HG03280 (cell line): Measurements from ENCODE around the gene POLN.
"Not testable (repeated sequence)": the region's sequence is repeated elsewhere in the genome, so short reads cannot be mapped to it uniquely, and the experiment has no call there.

ENCODE experiments used
- ATAC-seq: cut with Tn5 transposase; IDR thresholded peaks from one replicate; pipeline ENCODE4 v1.9.1; 2021; ENCODE audit warnings: mild to moderate bottlenecking, moderate library complexity; ENCODE audit not compliant: unreplicated experiment

Gene POLN

DNA sequence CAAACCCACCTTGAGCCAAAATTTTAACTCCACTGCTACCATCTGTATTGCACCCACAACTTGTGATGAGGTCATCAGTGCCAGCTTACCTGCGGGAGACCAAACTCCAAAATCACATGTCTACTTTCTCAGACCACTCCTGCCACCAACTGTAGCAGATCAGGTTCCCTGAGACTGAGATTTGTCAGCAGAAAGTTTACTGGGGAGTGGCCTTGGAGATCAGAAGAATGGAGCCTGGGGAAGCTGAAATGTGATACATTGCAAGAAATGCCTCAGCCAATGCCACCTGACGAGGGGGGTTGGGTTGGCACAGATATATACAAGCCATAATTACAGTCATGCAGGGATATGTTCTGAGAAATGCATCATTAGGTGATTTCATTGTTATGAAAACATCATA is 19.1 kb downstream of the POLN start:
- no peak for ATAC-seq

DNA sequence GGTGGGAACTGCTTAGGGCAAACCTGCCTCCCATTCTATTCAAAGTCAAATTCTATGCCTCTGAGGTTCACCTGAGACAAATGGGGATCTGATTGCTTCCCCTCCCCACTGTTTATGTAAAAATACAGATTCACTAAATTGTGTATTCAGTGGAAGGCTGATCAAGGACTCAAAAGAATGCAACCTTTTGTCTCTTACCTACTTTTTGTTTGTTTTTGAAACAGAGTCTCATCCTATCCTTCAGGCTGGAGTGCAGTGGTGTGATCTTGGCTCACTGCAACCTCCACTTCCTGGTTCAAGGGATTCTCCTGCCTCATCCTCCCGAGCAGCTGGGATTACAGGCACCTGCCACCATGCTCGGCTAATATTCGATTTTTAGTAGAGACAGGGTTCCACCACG is 20.5 kb downstream of the POLN start:
- ATAC-seq = not testable (repeated sequence)

DNA sequence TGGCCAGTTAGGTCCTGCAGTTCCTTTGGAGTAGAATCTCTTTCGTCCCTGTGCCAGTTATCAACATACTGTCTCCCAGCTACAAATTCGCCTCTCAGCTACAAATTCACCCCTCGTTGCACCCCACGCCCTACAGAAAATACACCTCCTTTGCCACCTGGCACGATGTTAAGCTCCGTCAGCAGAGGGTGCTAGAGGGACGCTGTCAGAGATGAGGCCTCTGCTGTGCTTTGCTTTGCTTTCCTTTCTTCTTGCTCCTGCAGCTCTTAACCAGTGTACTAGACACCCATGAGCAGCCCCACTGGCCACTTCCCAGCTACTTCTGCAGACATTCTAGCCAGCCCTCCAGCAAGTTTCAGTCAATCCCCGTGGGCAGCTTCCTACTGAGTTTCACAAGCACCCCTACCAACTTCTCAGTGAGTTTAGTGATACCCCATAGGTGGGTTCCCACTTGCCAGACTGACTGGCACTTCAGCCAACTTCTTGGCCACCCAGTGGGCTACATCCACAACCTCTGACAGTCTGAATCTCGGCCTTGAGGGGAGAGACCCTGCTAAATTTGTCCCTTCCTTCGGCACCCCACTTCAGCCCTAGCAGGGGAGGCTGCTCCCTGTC is 21.8 kb downstream of the POLN start:
- ATAC-seq = no peak

DNA sequence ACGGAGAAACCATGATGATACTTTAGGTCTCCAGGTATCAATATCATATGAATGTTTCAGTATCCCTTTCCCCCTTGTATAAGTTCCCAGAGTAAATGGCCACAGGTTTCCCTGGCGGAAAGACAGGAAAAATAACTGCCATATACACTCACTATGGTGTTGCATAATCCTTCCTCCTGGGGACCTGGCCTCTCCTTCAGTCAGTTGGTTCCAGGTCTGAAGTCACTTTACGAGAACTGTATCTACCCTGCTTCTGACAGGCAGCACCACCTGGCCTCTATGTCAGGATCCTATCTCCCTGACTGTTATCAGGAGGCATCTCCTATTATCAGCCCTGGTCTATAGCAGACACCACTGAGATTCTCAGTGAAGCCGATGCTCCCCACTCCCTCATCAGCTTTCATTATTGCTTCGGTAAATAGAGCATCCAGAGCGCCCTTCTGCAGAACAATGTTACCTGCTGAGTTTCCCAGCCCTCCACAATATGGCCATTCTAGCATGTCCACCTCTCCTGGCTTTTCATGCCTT is 22.6 kb downstream of the POLN start:
- no peak for ATAC-seq

DNA sequence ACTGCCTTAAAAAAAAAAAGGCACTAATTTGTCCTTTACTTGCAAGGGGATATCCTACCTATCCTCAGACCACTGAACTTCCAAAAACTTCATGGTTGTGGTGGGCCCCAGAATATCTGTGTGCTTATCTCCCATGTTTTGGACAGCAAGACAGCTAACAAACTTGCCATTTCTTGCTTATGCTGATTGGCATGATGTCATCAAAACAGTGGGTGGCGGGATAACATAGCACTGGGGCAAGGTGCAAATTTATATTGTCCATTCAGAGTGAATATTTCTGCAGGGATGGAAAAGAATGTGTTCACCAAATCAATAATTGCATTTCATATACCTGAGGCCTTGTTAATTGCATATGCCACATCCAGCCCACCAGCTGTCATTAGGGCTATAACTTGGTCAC is 23.5 kb downstream of the POLN start:
- no peak for ATAC-seq

DNA sequence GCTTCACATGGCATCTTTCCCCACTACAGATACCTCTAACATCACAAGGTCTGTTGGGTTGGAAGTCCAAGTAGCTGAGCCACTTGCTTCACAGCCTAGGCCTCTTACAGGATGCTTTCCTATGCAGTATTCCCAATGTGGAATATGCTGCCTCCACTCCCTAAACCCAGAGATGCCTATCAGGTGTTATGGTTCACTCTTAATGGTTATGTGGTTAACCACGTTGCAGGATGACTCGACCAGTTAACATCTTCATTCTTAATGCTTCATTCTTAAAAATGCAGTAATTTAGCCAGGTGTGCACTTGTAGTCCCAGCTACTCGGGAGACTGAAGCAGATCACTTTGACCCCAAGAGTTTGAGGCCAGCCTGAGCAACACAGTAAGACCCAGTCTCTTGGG is 24.2 kb downstream of the POLN start:
- no peak for ATAC-seq

DNA sequence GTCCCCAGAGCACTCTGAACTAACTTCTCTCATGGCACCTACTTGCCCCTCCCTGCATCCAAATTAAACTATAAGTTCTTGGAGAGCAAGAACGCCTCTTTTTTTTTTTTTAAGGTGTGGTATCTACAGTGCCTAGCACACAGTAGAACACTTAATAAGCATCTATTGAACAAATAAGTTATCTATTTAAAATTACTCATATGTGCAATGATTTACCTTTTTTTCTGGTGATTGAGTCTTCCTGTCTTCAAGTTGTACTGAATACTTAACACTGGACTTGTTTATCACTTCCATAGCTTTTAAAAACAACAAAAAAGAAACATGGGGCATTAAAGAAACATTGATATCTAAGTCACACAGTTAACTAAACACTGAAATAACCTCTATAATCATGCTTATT is 29.1 kb downstream of the POLN start:
- no peak for ATAC-seq

DNA sequence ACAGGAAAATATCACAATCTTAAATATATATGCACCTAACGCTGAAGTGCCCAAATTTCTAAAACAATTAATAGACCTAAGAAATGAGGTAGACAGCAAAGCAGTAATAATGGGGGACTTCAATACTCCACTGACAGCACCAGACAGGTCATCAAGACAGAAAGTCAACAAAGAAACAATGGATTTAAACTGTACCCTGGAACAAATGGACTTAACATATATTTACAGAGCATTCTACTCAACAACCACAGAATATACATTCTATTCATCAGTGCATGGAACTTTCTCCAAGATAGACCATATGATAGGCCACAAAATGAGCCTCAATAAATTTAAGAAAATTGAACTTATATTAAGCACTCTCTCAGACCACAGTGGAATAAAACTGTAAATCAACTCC is 39.1 kb downstream of the POLN start:
- ATAC-seq = not testable (repeated sequence)

DNA sequence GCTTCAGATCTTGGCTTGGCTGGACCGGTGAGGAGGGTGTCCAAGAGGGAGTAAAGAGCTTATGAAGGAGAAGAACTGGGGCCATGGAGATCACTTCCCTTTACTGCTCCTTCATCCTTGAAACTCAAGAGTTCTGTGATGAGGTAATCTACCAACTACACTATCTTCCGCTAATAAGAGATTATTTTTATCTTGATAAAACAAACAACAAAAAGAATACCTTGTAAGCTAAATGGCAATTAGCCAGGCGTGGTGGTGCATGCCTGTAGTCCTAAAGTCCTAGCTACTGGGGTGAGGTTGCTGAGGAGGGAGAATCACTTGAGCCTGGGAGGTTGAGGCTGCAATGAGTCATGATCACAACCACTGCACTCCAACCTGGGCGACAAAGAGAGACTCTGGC is 47.4 kb downstream of the POLN start:
- no peak for ATAC-seq

DNA sequence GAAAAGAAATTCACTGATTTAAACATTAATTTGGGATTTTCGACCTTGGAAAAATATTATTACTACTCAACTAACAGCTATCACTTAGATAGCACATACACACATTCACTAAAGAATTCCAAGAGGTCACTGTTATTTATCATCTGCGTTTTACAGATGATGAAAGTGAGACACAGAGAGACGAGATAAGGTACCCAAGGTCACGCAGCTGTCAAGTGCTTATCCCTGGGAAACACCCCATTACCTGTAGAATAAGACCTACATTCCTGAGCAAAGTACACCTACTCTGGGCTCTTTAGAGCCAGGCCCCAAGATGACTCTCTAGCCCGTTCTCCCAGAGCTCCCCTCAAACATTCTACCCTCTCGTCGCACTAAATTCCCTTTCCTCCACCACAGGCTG is 48.6 kb downstream of the POLN start:
- ATAC-seq = no peak

DNA sequence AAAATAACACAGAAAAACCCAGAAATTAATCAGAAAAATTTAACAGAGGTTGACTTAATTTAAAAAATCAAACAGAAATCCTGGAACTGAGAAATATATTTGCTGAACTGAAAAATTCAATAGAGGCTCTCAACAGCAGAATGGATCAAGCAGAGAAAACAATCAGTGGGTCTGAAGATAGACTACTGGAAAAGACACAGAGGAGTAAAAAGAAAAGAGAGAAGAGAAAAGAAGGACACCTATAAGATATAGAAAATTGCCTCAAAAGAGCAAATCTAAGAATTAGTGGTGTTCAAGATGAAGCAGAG is 55.1 kb downstream of the POLN start:
- ATAC-seq = no peak

DNA sequence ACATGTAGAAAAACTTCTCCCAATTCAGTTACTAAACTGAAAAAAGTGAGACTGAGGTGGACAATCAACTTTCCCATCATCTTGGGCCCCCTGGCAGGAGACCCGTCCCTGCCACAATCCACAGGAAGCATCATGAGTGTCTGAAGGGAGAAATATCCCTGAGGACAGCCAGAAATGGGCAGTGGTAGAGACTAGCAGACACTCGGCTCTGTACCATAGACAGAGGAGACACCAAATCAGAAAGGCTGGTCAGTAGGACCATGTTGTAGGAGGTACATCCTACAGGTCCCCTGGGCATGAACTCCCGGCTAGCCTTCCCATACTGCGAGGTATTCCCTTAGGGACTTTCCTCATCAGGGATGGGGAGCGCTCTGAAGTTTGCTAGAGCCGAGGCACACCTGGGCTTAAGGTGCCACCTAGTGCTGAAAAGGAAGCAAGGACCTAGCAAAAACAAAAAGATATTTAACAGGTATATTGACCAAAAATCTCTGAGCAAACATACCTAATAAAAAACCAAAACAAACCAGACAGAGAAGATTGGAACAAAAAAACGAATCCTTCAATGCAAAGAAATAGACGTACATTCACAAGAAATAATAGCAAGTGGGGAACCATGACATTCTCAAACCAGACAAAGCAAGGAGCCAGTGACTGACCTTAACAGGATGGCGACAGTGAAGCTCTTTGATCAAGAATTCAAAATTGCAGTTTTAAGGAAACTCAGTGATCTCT is 55.6 kb downstream of the POLN start:
- no peak for ATAC-seq

DNA sequence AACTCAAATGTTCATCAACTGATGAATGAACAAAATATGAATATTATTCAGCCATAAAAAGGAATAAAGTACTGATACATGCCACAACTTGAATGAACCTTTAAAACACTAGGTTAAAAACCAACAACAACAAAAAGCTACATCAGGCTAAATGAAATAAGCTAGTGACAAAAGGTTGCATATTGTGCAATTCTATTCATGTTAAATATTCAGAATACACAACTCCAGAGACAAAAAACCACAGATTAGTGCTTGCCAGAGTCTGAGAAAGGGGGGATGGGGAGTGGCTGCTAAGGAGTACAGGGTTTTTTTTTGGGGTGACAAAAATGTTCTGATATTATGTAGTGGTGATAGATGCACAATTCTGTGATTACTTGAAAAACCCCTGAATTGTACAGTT is 58.5 kb downstream of the POLN start:
- ATAC-seq = no peak

DNA sequence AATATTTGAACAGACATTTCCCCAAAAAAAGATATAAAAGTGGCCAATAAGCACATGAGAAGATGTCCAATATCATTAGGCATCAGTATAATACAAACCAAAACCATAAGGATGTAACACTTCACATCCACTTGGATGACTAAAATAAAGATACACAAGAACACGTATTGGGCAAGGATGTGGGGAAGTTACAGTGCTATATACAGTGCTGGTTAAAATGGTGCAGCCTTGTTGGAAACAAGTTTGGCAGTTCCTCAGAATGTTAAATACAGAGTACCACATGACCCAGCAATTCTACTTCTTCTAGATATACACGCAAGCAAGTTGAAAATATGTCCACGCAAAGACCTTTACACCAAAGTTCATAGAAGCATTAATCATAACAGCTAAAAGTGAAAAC is 58.9 kb downstream of the POLN start:
- ATAC-seq = no peak

DNA sequence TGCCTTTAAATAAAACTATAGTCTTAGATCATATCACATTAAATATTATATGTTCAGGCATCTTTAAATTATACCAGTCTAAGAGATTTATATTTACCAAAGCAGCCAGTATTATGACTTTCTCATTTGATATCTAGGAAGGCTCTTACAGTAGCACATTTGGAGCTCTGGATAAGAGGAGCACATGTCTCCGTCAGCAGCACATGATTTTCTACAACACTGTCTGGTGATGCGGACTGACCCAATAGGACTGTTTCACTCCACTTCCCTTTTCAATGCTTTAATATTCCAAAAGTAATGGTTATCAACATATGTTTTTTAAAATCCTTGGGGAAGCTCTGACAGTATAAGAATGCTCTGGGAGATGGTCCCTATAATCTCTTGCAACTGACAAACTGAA is 61.5 kb downstream of the POLN start:
- ATAC-seq = no peak

DNA sequence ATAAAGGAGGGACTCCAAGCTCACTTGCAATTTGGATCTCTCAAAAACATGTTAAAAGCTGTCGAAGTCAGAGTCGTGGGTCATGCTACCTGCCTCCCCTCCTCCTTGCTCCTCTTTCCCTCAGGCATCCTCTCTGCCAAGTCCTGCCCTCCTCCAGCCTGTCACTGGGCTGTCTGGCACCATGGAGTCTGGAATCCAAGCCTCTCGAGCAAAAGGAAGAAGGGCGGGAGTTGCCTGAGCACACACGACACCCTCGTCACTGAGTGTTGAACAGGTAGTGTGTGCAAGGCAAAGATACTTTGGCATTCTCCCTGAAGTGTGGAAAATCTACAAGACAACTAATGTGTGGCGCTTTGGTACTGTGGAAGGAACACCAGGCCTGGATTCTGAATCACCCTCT is 62.2 kb downstream of the POLN start:
- ATAC-seq = no peak

DNA sequence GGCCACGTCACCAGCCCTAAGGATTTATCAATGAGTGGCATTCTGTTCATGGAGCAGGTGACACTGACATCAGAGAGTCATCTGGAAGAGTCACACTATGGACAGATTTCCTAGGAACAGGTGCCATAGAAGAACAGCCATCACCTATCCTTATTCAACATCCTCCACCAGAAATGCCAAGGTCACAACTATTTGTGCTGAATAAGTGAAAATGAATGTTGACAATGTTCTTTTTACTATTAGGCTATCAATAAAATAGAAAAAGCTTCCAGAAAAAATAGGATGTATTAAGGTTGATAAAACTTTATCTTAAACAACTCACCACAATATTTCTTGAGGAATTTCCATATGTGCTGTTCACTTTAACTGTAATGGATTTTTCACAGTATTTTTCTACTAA is 62.9 kb downstream of the POLN start:
- no peak for ATAC-seq

DNA sequence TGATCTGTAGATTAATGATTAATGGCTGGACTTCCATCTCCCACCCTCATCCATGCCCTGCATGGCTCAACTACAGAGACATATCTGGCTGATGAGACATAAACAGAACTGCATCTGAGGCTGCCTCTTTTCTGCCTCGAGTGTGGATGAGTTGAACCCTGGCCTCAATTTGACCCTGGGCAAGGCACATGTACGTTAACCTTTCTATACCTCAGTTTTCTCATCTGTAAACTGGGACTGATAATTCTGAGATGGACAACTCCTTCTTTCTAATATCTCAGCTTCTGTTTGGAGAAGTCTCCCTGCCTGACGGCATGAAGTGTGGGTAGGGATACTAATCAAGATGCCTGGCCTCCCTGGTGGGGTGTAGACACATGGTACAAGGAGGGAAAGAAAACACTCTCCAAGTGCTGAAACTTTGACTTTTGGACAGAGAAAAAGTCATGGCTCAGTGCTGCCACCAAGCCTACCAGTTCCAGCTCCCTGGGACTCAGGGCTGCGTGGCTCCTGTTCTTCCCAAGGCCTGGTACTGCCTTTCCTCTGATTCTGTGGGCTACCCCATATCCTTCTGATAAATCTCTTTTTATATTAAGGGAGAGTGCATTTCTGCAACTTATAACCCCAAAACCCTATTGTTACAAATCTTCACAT is 64.4 kb downstream of the POLN start:
- ATAC-seq = no peak

DNA sequence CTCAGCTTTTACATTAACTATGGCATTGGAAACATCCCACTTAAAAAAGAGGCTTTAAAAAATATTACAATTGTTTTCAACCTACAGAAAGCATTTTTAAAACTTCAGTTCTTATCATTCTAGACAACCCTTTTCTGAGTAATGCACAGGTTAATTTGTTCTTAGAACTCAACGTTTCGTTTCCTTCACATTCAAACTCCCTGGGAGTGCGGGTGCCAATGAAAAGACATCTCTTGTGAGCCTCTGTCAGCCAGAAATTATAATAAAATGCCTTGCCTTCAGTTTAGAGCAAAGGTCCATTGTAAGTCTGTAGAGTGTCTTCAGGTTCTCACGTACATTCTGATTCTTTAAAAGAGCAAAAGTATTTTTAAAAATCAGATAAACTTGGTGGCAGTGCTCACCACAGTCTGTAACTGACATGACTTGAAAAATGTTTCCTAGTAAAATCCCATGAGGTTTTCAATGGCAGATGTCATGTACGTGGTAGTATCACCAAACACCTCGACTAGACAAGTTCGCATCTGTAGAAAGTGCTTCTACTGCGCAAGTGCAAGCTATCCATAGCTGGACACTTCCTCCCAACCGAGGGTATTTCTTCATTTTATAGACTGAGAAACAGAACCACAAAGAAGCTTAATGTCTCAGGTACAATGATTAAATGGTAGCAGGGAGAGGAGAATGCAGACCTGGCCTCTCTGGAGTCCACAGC is 65.8 kb downstream of the POLN start:
- ATAC-seq = no peak

DNA sequence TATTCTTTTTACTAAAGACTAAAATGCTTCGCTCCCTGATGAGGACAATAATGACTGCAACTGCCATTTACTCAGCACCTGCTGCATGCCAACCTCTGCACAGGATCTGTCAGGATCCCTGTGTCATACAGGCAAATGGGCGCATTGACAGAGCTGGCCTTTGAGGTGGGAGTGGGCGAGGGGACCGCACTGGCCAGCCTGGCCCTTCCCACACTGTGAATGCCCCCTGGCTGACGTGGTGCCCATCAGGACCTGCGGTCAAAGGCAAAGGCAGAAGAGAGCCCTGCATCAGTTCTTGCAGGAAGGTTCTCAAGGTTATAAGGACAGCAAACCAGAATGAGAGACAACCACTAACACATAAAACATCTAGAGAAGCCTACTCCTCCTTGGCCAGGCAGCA is 67.9 kb downstream of the POLN start:
- ATAC-seq = no peak

DNA sequence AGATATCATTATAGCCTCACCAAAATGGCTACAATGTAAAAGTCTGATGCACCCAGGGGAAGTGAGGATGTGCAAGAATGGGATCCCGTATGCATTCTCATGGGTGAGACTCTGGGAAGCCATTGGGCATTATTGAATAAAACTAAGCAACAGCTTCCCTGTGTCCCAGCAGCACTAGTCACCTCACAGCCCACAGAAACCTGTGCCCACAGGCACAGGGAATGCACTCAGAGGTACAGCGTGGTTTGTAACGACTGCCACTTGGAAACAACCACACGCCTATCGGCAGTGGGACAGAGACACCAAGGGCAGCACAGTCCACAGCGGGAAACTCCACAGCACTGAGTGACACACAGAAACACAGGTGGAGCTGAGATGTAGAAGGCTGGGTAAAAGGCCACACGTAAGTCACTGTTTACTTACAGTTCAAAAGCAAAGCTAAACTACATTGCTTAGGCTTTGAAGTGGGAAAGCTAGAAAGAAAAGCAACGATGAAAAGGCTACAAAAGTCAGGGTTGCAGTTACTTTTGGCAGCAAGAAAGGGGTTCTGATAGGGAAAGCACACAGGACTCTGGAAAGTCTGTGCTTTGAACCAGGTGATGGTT is 69.2 kb downstream of the POLN start:
- ATAC-seq = no peak
